A549 treated with RU486 at 1 μM for 4 hours (cell line): Measurements from ENCODE around the gene CCDC39. TPM values are rescaled to one million over a fixed set of nuclear protein-coding genes. Genes with fewer than 3 reads are reported as not detected.

ENCODE experiments used
- total RNA-seq: library from RNA; stranded (reverse); fragments of 200-300 nt; extraction: Qiagen RNA extraction; gene quantifications from 5 replicates; pipeline ENCODE4 v1.2.3, GENCODE V29; 2022; ENCODE audit warnings: low read depth

Gene CCDC39
- total RNA-seq, result not detected in 5 replicates

DNA sequence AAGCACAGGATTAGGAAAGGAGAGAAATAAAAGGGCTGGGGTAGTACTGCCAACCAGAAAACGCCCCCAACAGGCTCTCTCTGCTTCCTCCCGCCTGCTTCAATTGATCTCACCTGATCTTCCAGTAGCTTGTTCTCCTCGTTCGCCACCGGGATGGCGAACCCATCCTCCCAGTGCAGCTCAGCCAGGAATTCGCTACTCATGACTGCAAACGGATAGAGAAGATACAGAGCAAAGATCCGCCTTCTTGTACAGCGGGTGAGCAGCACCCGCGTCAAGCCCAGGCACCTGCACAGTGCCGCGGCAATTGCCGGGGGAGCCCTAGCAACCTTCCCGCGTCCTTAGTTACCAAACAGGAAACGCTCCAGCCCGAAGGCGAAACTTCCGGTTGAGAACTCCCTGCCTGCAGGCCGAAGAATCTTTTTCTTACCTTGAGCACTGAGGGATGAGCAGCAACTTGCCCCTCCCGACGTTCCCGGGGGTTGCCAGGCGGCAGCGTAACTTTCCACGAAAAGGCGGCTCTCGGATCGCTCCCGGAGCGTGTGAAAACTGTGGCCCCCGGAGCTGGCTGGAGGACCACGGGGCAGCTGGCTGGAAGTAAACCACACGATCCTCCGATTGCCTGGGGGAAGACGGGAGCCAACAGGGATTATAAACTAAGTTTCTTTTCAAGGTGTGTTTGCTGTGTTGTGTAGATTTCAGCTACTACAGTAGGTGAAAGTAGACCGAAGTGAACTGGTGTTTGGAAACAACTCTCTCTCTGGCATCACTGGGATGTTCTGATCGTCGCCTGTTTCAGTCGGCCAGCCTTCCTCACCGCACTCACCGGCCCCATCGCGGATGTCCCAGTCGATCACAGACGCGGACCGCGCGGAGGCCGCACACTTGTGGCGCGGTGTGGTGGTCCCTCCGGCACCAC, at the start of gene CCDC39:
Gene CCDC39, minus strand, starts transcription at position 312 of the 919 bp plus-strand sequence. Its CDS starts 109 bp downstream, at position 203.

GRCh38 chr3:180601688-180602666, 77.3 kb downstream of the CCDC39 start, which contains the start of gene TTC14:
TTC14 (plus strand) TSS chr3:180602163; CDS start chr3:180602262, 99 bp downstream.

Other genes with a start within 250 kb of the CCDC39 start
- gene TTC14, start 77.3 kb downstream of the CCDC39 start, total RNA-seq, result 9.2 to 15.6 TPM (median 15.1 TPM) in 5 replicates
- 57.0 to 103 TPM (median 76.0 TPM) in 5 replicates for gene FXR1, start 233.2 kb upstream of the CCDC39 start, total RNA-seq